IPS-NIHi7 (cell line): ENCODE measurements around the gene CDNF.
"Not testable (repeated sequence)": the region's sequence is repeated elsewhere in the genome, so short reads cannot be mapped to it uniquely, and the experiment has no call there.

Experiments
- DNase-seq: peaks from one replicate; pipeline ENCODE4 v3.0.0; 2012; ENCODE audit warnings: mixed read lengths; ENCODE audit errors: extremely low spot score

The CDNF gene

DNA sequence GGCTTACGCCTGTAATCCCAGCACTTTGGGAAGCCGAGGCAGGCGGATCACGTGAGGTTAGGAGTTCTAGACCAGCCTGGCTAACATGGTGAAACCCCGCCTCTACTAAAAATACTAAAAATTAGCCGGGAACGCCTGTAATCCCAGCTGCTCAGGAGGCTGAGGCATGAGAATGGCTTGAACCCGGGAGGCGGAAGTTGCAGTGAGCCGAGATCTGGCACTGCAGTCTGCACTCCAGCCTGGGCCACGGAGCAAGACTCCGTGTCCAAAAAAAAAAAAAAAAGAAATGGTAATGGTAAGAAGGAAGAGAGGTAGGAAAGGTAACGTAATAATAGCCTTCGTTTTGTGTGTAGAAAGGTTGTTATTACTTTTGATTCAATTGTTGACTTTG, 1.5 kb upstream of the CDNF start:
- no peak for DNase-seq

DNA sequence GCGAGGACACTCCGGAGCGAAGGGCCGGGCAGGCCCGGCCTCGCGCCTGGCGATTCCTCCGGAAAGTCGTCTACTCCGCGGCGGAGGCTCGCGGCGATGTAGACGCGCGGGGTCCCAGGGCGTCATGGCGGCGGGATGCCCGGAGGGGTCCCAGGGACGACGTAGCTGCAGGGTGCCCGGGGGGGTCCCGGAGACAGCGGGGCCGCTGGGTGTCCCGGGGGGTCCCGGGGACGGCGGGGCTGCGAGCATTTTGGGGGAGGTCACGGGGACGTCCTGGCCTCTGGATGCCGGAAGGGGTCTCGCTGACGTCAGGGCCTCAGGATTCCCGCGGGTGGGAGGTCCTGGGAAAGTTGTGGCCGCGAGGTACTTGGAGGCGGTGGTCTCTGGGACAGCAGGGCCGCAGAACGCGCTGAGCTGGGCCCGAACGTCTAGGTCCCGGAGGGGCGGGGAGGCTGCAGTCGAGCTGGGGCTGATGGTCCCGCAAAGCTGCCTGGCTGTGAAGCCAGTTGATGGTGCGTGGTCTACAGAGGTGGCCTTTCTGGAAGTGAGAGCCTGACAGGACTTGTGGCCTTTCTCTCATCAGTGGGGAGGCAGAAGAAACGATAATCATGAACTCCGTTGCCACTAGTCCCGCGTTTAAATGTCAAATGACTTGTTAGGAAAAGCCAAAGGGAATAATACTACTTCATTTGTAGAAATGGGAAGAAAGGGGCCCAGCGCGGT, 906 bp upstream of the CDNF start:
- peak; percentile 68 for DNase-seq

DNA sequence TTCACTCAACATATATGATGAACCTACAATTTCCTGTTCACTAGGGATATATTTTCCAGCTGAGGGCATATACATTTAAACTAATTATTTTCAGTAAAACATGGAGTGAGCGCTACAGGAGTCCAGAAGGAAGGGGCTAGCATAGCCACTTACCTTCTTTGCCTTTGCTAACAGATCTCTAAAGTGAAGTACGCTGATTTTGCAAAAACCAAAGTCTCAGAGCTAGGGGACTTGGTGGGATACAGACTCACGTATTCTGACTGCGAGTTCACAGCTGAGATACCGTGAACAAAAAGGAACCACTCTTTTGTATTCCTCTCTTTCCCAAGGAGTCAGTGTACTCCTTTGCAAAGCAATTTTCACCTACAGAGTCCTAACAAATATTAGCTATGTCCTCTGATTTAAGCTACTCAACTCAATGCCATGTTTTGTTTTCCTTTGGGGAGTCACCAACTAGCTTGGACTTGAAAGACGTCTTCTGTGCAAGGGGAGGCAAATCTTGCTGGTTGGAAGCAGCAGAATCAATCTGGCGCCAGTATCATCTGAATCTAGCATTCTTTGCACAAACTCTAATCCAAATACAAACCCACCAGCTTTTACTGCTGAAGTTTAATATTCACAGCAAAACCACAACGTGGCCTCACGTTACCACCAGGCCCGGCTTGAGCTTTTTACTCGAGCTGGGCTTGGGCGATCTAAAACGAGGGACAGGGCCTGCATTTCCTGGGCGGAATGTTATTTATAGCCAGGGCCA, 657 bp downstream of the CDNF start:
- DNase-seq, result no peak

DNA sequence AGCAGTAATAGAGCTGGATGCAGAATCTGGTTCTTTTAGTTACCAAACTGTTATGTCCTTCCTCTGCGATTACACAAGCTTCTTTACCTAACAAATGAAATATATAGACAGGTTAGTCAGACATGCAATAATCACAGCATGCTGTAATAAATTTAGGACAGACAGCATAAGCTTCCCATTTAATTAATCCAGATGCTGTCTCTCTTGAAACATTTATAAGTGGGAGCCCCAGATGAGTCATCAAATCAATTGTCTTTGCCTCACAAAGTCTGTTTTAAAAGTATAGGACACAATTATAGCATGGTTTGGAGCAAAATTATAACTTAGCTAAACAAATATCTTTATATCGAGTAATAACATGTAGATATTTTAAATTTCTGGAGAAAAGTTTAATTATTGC, 1.6 kb downstream of the CDNF start:
- DNase-seq, result no peak

DNA sequence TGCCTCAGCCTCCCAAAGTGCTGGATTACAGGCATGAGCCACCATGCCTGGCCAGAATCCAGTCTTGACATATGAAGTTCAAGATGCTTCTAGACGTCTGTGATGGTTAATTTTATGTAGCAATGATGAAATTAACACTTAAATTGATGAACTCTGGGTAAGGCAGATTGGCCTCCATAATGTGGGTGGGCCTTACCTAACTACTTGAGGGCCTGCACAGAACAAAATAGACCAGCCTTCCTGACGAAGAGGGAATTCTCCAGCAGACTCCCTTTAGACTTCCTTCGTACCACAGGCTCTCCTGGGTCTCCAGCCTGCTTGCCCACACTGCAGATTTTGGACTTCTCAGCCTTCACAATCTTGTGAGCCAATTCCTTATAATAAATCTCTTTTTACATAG, 4.7 kb downstream of the CDNF start:
- no peak for DNase-seq

DNA sequence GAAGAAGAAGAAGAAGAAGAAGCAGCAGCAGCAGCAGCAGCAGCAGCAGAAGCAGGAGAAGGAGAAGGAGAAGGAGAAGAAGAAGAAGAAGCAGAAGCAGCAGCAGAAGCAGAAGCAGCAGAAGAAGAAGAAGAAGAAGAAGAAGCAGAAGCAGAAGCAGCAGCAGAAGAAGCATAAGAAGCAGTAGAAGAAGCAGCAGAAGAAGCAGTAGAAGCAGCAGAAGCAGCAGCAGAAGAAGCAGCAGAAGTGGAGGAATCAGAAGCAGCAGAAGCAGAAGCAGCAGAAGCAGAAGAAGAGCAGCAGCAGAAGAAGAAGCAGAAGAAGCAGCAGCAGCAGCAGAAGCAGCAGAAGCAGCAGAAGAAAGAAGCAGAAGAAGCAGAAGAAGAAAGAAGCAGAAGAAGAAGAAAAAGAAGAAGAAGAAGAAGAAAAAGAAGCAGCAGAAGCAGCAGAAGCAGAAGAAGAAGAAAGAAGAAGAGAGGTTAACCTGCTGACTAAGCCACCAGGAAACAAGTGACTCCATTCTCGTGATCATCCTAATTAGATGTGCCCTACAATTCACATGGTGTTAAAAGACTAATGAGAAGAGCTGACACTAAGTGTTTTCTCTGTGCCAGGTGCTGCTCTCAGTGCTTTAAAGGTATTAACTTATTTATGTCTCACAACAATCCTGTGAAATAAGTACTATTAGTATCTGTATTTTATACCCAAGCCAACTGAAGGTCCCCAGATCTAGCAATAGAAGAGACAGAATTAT, 11.6 kb downstream of the CDNF start:
- no peak for DNase-seq

DNA sequence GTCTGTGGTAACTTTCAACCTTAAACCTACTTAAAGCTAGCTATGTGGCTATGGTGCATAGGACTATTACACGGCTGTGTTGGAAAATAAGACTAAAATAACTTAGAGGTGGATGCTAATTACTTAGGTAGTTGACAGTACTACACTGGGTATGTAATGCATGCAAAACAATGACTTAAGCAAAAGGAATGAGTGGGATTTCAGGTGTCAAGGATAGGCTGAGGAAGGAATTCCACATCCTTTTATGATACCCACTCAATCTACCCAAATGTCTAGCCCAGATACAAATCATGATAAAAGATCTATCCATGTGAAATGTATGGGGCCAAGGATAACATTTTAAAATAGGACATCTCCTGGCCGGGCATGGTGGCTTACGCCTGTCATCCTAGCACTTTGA, 13.9 kb downstream of the CDNF start:
- DNase-seq, result no peak

DNA sequence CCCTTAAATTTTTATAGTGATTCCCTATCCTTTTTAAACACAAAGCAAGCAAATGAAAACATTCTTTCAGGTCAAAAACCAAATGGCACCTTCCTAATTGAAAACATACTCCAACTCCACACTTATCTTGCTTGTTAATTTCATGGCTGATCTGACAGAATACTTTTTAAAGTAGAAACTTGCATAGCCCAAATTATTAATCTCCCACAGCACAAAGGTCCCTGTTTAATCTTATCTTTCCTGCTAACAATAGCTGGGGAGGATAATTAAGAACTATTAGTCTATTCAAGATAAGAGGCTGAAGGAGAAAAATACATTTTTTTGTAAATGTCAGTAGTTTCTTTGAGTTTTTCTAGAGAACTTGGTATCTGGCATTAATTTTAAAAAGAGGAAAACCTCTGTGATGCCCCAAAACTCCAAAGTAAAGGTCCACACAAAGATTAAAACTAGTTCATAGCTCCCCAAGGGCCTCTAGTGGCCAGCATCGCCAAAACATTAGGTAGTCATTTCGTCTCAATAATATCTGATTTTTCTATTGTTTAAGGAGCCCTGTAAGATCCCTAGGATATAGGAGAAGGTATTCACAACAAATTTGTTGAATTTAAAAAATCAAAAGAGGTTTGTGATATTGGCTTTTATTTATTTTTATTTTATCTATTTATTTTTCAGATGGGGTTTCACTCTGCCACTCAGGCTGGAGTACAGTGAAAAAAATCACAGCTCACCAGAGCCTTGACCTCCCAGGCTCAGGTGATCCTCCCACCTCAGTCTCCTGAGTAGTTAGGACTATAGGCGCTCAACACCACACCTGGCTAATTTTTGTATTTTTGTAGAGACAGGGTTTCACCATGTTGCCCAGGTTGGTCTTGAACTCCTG, 14.7 kb downstream of the CDNF start:
- peak; percentile 39 for DNase-seq

DNA sequence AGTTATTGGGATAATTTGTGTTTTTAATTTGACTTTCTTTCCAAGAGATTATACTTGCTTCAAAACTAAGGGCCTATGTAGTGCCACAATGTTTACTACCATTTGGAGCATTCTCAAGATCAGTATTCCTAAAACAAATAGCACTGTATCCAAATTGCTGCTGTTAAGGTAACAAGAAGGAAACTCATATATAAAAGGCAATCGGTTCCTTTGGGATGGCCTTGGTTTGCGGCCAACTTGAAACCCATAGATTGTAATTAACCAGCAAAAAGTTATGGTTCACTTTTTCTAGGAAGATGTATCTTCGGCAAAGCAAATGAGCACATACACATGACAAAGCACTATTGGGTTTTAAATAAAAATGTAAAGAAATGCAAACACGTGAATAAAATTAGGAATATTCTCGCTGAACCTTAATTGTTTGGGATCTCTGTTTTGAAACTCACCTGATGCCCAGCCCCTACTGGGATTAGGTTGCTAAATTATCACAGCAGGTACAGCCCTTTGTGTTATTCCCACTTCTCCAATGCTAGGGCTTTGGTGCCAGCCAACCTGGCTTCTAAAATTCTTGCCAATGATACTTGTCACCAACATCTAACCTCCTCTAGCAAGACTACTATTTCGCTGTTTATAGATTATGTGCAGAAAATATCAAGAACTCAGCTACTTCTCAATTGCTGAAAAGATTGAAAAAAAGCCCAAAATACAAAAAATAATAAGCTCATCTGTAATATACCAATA, 16.0 kb downstream of the CDNF start:
- no peak for DNase-seq

DNA sequence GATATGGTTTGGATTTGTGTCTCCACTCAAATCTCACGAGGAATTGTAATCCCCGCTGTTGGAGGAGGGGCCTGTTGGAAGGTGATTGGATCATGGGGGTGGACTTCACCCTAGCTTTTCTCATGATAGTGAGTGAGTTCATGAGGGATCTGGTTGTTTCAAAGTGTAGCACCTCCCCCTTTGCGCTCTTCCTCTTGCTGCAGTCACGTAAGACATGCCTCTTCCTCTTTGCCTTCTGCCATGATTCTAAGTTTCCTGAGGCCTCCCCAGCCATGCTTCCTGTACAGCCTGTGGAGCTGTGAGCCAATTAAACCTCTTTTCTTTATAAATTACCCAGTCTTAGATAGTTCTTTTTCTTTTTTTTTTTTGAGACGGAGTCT, 17.1 kb downstream of the CDNF start:
- no peak for DNase-seq

DNA sequence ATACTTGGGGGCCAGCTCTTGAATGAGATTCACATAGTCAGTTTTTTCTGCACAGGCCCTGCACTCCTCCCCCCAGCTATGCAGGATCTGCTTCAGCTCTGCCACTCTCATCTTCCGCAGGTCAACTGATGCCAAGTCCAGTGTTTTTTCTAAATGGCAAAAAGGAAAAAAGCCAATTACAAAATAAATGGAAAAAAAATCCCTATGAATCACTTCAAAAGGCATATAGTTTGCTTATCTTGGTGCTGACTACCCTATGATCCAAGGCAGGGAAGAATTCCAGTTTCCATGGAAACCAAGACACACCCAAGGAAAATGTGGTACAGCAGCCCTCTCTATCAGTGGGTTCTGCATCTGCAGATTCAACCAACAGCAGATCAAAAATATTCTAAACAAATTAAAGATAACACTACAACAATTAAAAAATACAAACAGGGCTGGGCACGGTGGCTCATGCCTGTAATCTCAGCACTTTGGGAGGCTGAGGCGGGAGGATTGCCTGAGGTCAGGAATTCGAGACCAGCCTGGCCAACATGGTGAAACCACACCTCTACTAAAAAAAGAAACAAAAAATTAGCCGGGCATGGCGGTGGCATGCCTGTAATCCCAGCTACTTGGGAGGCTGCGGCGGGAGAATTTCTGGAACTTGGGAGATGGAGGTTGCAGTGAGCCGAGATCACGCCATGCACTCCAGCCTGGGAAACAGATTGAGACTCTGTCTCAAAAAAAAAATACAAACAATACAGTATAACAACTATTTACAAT, 17.6 kb downstream of the CDNF start:
- no peak for DNase-seq

DNA sequence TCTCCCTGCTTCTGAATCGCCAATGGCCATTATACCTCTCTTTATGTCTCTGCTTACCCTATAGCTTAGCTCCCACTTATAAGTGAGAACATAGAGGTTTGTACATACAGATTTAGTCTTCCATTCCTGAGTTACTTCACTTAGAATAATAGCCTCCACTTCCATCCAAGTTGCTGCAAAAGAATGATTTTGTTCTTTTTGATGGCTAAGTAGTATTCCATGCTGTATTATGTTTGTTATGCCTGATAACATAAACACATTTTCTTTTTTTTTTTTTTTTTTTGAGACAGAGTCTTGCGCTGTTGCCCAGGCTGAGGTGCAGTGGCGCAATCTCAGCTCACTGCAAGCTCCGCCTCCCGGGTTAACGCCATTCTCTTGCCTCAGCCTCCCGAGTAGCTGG, 21.1 kb downstream of the CDNF start:
- not testable (repeated sequence) for DNase-seq

DNA sequence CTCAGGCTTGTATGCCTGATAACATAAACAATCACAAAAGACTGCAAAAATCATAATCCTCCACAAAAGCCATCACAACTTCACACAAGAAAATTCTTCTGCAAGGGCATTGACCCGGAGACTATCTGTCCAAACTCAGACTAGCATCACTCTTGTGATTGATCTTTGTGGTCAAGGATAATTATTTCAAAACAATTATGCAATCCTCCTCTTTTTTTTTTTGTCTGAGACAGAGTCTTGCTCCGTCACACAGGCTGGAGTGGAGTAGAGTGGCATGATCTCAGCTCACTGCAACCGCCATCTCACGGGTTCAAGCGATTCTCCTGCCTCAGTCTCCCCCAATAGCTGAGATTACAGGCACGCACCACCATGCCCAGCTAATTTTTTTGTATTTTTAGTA, 22.2 kb downstream of the CDNF start:
- no peak for DNase-seq

DNA sequence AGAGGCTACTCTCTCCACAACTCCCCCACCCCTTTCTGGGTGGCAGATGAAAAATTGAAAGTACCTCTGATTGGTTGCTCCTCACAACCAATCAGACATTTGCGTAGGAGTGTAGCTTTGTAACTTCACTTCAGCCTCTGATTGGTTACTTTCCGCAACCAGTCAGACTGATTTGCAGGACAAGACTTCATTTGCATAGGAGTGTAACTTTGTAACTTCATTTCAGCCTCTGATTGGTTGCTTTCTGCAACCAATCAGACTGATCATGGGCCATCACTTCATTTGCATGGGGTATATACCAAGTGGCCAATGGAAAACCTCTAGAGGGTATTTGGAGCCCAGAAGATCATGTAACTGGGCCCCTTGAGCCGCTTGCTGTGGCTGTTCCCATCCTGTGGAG, 25.6 kb downstream of the CDNF start:
- DNase-seq, result no peak

DNA sequence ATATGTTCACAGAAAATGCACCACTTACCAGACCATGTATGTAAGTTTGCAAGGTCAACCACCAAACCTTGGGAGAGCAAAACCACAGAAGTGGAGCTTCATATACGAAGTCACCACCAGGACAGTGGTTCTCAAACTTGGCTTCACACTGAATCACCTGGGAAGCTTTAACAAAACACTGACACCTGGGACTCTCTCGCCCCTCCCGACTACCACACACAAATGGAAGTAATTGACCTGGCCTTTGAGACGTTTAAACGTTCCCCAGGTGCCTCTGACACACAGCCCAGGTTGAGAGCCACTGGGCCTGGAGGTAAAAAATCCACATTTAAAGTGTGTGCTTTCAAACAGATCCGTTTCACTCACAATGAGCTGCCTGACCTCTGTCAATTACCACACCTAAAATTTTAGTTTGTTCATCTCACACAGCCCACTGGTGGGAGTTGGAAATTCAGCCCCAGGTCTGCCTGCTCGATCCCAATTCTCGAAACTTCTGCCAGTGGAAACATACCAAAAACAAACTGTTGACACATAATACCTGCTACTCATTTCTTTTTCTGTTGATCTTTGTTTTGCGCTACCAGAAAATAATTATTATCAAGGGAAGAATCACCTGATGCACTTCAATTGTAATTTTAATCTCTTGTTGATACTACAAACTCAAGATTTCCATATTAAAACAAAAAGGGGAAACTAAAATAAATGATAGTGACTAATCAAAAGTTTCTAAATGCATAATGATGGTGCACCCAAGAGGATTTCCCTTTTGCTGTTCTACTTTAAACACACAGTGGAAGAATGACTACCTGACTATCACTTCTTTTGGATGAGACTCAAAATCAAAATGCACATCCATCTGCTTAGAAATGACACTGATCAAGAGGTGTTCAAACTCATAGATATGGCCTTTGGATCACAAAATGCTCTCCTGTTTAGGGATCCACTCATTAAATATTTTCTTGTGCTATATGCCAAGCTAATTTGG, 26.6 kb downstream of the CDNF start:
- DNase-seq, result peak; percentile 23

DNA sequence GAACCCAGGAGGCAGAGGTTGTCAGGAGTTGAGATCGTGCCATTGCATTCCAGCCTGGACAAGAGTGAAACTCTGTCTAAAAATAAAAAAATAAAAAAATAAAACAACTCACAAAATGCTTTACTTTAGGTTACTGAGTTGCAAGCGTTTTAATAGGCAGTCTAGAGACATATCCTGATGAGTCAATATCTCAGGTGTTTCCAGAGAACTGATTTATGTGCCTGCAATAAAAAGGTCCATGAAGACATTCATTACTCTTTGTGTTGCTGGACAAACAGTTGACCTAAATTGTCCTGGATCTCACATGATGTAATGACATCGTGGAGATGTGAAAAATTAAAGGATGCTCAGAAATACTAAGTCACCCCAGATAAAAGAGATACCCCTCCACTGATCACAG, 31.5 kb downstream of the CDNF start:
- no peak for DNase-seq

DNA sequence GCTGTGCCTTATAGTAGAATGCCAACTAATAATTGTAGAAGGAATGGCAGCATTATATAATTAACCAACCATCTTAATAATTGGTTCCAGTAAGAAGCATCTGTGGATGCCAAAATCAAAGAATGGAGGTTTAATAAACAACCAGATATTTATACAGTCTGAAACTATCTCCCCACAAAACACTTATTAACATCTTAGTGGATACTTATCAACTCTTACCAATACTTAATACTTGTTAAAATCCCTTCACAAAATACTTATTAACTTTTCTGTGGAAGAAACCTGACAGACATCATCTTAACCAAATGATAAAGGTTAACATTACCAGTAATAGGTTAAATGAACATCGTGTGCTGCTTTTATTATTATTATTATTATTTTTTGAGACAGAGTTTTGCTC, 34.0 kb downstream of the CDNF start:
- DNase-seq, result no peak

DNA sequence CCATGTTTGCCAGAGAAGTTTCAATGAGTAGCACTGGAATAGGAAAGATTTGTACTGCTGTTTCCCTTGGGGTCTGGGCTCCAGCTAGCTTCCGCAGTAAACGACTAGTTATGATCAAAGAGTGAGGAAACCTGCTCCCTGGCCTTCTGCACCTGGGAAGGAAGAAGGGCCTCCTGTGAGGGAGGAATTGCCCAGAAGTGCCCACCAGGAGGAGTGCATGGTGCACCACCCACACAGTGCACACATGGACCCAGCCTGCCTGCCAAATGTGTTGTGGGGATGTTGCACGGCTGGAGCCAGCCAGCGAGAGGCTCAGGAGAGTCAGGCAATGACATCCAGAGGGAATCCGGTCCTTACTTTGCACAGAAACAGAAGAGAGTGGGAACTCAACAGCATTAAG, 36.1 kb downstream of the CDNF start:
- no peak for DNase-seq

DNA sequence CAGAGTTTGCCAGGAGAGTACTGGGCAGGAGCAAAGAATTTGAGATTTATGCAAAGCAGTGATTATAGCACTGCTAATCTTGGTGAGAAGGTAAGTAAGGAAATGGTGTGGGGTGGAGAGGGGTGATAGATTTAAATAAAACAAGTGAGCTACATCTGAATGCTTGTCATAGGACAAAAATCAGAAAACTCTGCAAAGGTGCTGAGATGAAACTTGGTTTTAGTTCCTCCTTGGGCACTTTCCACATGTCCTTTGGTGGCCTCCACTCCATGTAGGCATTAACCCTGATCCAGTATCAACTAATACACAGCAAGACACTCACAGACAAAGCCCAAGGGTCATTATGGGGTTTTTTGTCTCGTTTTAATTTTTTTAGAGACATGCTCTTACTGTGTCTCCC, 37.4 kb downstream of the CDNF start:
- no peak for DNase-seq
